ENCODE measurements around the gene RUNX2.
"Not testable (repeated sequence)": the region's sequence is repeated elsewhere in the genome, so short reads cannot be mapped to it uniquely, and the experiment has no call there.

RUNX2 gene

DNA sequence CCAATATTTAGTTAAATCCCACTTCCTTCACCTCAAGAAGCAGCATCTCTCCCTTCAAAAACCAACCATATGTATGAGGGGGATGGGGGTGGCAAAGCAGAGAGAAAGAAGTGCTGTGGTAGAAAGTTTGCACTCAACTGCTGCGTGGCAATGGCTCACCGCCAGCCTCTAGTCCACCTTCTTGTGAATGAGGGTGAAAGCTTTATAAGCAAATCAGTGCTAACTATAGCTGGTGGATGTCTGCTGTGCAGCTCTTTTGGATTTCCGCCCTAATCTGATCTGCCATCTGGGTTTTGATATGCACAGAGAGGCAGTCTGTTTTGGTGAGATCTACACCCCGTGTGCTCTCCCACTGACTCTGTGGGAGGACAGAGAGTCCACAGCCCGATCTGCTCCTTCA lies 330.8 kb downstream of the RUNX2 start:
- no peak for DNase-seq

DNA sequence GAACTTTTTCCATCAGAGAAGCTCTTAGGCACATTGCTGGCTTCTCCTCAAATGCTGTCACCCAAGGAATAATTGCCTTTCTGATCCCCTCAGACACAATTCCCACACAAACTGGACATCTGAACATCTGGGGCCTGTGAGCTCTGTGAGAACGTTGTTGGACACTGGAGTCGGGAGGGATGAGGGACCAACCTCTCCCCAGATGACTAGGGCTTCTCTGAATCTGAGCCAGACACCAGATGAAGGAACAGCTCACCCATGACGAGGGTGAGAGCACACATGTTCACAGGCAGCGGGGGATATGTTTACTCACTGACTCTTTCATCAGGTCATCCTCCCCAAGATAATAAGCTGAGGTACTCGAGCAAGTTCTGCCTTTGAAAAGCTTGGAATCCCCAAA lies 333.5 kb downstream of the RUNX2 start:
- no peak for DNase-seq

DNA sequence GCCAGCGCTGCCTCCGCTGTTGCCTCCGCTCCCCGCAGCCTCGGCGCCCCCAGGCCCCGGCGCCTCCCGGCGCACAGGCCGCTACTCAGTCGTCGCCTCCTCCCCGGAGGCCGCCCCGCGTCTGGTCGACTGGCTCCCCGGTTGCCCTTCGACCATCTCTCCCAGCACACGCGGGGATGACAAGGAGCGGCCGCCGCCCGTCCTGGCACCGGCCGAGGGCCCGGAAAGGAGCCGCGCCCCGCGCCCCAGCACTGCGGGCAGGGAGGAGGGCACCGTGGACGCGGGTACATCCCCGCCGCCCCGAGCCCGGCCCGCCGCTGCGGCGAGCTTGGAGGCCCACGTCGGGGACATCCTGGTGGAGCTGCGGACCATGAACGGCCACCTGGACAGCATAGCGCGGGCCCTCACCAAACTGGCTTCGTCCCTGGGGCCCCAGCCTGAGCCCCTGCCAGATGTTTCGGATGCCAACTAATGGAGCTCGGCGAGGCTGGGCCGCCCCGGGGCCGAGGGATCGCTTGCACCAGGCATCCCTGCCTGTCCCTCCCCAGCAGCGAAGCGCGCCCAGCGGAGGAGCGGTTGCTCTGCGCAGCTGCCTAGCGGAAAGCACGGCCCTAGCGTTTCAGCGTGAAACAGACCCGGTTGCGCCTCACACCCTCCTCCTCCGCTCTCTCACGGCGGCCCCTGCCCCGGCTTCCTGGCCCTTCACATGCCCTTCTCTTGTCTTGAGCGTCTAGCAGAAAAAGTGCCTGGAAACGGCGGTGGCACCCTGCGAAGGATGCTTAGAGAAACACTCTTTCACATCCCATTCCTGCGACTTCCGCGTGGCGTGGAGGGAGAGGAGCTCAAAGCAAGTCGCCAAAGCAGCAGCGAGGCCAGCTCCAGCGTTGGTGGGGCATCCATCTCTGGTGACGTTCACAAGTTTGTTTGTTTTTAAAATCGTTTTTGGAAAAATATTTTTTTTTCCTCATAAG lies 335.4 kb downstream of the RUNX2 start:
- no peak for DNase-seq

DNA sequence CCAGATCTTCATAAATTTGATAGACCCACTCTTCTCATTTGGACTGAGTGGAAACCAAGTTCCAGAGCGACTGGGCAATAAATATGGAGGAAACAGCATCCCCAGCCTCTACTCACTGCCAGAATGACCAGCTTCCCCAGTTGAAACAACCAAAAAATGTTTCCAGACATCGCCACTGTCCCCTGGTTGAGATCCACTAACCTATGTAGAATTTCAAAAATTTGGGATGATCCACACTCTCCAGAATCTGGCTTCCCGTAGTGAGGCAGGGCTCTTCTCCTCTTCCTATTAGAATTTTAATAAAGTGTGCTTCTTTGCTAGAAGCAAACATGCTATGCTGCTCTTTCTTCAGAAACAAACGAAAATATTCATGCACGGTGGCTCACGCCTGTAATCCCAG lies 336.6 kb downstream of the RUNX2 start:
- DNase-seq: no peak

DNA sequence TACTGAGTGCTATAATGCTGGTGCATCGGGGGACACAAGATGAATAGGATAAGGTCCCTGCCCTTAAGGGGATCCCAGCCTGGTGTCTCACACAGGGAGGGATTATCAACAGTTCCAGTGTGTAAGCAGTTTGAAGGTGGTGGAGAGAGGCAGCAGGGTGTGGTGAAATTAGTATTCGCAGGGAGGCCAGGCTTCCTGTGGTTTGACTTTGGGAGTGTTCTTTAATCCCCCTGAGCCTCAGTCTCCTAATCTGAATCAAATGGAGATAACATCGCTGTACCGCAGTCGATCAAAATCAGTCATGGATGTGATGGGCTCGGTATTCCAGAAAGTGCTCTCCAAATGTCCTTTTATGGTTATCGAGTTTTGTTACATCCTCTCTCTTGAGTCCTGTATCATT lies 337.7 kb downstream of the RUNX2 start:
- no peak for DNase-seq

DNA sequence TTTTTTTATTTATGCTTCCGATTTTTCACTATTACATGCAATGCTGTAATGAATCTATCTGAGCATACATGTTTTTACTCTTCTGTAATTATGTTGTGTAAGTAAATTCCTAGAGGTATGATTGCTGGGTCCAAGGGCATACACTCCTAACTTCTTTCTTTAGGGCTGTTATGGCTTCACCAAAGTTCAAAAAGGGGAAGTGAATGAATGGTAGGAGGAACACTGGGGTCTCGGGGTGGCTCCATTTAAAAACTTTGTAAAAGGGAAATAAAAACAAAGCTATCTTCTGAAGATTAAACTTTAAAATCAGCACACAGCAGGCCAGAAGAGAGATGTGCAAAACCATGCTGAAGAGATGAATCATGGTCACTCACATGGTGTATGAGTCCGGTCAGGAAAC lies 338.7 kb downstream of the RUNX2 start:
- DNase-seq: no peak

DNA sequence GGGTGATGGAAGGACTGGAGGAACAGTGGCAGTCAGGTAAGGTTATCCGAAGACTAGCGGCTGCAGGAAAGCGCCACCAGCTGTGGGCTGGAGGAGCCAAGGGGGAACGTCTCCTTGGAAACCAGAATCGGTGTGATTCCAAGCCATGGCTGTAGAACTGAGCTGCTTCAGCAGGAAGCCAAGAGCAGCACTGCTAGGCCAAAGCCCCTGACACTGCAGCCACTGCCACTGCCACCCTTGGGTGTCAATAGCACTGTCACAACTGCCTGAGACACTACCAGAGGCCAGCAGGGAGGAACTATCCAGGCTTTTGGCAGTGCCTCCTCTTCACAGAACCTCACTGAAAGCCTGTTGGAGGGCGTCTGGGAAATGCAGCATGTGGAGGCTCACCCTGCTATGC lies 339.2 kb downstream of the RUNX2 start:
- DNase-seq: no peak

DNA sequence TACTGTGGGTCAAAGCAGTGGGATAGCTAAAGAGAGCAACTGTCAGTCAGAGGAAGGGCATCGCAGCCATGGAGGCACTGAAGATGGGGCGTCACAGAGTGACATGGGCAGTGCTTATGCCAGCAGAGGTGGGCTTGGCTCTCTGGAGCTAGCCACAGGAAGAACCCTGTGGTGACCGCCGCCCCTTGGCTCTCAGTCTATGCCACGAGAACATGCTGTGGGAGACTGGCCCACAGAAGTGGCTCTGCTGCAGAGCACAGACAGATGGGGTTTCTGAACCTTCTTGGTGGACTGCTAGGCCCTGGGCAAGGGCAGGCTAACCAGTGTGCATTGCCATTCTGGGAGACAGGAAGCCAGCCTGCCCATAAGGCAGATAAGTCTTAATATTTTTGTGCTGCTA lies 339.6 kb downstream of the RUNX2 start:
- DNase-seq: no peak

DNA sequence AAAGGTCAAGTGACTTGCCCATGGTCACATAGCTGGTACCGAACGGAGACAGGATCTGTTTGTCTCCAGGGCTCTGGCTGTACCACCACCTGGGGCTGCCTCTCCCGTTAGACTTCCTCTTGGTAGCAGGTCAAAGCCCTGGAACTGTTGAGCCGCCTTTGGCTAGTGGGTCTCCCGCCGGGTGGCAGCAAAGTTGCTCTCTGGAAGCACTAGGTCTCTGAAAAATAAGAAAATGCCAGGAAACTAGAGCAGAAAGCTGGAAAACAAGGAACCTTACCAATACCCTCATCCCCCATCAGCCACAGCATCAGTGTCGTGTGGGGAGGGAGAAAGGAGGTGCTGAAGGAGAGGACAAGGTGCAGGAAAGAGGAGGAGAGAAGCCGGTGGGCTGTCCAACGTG lies 340.6 kb downstream of the RUNX2 start:
- no peak for DNase-seq

DNA sequence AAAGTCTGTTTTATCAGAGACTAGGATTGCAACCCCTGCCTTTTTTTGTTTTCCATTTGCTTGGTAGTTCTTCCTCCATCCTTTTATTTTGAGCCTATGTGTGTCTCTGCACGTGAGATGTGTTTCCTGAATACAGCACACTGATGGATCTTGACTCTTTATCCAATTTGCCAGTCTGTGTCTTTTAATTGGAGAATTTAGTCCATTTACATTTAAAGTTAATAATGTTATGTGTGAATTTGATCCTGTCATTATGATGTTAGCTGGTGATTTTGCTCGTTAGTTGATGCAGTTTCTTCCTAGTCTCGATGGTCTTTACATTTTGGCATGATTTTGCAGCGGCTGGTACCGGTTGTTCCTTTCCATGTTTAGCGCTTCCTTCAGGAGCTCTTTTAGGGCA lies 345.0 kb downstream of the RUNX2 start:
- not testable (repeated sequence) for DNase-seq

DNA sequence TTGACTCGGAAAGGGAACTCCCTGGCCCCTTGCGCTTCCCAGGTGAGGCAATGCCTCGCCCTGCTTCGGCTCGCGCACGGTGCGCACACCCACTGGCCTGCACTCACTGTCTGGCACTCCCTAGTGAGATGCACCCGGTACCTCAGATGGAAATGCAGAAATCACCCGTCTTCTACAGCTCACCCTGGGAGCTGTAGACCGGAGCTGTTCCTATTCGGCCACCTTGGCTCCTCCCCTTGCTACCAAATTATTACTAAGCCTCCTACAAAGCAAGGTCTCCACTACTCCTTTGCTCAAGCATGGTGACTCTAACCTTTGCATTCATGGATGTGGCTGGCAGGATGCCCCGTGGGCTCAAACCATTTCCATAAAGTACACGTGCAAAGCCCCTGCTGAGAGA lies 347.0 kb downstream of the RUNX2 start:
- not testable (repeated sequence) for DNase-seq

DNA sequence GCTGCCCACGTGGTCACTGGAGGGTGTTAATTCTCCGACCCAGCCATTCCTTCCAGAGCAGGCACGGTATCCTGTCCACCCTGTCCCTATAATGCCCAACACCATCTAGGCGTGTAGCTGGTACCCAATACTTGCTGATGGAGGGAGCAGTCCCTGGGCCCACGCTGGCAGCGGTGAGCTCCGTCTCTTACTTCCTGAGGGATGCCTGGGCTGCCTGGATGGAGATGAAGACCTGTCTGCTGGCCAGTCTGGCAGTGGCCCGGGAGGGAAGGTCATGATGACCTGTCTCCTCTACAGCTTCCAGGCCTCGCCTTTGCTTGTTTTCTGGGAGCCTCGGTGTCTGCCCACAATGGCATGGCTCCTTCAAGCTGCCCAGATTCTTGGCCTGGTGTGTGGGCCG lies 347.5 kb downstream of the RUNX2 start:
- DNase-seq: no peak

DNA sequence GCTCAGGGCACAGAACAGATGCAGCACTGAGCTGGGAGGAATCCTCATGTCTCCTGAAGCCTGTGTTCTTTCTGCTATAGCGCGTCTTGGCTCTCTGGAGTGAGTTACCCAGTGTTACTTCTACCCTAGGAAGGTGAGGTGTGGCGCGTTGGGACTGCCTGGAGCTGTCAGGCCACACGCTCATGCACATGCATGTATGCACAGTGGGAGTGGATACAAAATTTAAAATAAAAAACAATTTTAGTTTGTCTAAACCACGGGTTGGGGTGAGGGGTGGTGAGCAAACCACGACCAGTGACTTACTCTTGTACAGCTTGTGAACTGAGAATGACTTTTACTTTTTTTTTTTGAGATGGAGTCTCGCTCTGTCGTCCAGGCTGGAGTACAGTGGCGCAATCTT lies 348.2 kb downstream of the RUNX2 start:
- no peak for DNase-seq

DNA sequence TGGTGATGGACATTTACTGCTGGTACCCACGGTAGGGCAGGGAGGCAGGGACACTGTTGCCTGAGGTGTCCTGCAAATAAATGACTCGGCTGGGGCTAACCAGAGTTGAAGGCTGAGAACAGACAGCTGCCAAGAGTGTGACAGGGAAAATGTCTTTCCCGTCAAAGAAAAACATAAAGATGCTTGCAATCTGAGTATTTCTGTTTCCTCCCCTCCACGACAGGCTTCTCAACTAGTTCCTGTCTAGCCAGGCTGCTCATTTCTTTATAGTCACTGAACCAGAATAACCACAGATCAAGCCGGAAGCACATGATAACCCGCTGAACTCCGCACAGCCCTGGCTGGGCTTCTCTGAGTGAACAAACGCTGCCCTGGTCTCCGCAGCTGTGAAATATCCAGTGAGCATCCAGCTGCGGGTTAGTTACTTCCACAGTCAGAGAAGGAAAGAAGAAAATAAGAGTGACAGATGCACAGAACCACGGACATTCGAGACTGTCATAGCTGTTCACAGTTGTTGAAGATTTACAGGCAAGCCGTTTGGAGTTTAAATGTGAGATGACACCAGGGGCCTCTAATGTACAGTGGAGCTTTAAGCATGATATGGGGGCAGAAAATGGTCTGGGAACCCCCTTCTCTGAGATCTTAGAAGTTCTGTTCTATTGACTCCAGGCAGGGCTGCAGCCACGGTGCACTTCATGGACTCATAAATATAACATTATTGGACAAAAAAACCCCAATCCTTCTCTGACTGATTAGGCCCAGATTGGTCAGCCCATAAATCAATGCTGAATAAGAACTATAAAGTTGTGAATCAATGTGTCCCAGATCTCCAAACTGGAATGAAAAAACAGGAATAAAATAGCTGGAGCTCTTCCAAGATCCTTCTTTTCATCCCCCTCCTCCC lies 349.5 kb downstream of the RUNX2 start:
- no peak for DNase-seq

DNA sequence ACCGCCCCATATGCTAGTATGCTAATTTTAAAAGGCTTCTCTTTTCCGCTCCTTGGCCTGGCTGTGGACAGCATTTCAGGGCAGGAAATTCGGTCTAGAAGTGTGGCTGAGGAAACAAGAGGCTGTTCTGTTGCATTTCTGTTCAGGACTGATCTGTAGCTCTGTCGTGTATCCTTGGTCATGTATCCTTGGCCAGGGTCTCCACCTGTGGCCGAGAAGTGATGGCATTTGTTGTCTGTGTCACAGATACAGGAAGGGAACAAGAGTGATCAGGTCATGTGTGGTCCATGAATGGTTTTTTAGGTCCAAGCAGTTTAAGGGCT lies 350.1 kb downstream of the RUNX2 start:
- no peak for DNase-seq

DNA sequence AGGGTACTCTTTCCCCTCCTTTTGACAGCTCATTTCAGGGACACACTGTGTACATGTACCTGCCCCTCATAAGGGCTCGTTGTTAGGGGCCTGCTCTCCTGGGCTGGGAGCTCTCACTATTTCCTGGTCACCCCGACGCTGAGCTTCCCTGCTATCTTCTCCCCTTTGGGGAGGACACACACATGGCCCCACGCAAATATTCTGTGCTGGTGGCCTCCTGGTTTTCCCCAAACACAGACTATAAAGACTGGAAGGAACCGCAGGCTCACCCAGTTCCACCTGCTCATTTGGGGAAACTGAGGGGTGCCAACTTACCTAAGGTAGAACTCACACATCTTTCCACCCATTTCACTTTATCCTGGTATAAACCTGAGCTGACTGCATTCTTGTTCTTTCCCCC lies 351.0 kb downstream of the RUNX2 start:
- no peak for DNase-seq

DNA sequence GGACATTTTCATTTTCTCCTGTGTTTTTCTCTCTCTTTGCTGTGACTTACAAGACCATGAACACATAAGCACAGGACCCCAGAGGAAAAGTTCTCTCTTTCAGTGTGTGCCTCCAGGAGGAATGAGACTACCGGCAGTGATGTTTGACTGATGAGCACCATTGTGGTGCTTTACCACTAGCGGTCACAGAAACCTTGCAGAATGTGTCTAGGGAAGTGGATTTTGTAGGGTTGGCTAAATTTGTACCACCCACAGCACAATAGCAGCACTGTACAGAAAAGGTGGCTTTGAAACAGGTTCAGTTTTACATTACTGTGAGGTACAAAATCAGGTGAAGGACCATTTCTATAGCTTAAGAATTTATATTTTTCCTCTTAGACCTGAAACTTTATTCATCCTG lies 351.5 kb downstream of the RUNX2 start:
- no peak for DNase-seq

DNA sequence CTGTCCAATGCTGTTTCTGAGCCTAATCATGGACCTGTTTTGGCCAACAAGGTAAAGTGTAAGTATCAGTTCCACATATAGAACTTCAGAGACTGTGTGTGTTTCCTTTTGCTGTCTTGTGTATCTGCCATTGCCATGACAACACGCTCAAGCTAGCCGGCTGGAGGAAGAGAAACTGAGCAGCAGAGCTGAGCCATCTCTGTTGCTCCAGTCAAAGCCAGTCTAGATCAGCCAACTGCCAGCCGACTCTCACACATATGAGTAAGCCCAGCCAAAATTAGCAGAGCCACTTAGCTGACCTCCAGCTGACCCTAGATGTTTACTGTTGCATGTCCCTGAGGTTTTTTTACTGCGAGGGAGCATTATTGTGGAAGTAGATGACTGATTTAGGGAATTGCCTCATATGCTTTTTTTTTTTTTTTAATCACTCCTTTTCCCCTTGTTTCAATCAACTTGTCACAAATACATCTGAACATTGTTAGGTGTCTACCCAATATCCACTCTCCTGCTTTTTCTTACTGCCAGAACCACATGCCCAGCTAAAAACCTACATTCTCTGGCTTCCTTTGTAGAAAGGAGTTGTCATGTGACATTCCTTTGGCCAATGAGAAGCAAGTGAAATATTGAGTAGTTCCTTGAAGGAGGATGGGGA lies 353.9 kb downstream of the RUNX2 start:
- DNase-seq: no peak

DNA sequence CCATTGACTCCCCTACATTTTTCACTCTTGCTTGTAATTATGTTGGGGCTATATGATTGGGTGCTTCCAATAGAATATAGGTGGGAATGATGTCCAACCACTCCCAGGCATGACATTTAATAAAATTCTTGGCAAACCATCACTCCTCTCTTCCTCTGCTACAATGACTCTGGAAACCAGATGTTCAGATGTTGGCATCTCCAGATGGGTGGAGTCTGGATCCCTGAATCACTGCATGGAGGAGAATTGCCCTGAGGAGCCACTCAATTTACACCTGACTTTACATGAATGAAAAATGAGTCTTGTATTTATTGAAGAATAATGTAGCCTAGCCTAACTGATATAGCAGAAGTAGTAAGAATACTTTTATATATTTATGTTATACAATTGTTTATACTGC lies 356.3 kb downstream of the RUNX2 start:
- DNase-seq: no peak

DNA sequence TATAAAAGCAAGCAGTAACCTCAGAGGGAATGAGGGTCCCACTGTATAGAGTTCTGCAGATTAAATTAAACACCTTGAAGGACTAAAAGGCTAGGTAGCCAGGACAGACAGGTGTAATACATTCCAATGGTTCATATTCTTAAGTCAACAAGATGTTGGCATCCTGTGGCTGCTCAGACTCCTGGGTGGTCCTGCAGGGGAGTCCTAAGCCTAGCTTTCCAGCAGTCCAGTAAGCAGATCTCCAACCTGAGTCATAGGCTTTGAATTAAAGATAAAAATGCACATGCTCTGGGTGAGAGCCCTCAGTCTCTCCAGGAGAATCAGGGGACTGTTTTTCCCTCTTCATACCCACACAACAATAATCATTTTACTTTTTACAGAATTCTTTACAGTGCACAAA lies 356.9 kb downstream of the RUNX2 start:
- DNase-seq: no peak

DNA sequence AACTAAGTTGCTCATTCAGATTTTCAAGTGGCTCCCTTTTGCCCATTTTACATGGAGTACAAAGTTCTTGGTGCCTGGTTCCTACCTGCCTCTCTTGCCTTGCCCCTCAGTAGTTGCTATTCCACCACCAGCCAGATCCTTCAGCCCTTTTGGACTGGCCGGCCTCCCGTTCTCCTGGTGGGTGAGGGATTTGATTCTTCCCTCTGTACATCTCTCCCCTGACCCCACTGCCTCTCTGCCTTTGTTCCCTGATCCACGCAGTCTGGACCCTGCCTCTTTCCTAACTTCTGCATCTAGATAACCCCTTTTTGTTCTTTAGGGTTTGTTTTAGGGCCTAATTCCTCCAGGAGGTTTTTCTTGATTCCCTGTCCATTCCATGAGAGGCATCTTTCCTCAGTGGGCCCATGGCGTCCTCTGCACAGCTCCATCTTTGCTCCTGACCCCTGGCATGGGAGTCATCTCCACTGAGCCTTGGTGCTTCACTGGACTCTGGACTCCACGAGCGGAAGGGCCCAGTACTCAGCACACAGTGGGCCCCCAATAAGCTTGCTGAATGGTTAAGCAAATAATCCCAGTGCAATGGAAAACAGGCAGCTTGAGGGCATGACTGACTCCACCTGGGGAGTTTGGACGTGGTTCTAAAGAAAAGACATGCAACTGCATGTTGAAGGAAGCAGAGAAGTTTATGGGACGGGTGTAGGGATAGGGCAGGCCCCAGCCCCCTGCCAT lies 358.9 kb downstream of the RUNX2 start:
- no peak for DNase-seq

DNA sequence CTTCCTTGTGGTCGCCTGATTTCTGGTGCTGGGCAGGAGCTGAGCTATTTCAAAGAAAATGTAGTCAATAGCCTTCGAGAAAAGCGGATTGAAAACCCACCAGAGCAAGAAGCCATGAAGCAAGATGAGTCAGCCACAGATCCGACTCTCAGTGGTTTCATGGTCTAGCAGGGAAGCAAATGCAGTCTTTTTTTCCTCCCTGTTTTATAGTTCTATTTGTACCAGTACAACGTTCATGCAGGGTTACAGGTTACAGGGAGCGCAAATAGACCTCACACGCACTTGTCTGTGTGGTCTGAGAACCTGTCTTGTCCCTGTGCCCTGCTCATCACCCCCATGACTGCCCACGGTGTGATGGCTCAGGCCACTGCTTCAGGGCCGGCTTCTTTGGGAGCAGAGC lies 359.4 kb downstream of the RUNX2 start:
- no peak for DNase-seq

DNA sequence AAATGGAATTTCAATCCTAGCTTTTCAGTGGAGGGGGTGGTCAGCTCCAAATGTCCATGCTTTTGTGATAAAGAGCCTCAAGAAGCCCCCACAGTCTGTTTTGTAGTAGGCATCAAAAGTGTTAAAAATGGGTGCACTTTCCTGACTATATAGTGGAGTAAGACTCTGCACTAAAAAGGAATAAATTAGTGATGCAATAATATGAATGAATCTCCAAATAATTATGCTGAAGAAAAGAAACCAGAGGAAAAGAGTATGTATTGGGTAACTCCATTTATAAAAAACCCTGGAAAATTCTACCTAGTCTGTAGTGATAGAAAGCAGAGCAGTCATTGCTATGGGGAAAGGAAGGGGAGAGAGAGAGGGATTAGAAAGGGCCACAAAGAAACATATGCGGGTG lies 360.1 kb downstream of the RUNX2 start:
- DNase-seq: no peak
